Measurements from ENCODE around the gene SNED1.

DNA sequence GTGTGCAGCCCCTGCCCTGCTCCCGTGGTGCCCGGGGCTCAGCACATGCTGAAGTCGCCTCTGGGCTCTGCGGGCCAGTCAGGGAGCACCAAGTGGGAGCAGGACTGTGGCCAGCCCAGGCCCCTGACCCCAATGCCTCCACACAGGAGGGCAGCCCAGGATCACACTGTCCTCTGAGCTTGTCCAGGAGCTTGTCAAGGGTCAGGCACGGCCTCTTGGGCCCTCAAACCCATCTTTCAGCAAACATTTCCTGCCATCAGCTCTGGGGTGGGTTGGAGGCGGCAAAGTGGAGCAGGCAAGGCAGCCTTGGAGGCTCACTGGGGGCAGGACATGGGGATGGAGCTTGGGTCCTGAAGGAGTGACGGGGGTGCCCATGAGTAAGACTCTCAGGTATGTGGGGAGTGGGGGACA, 10.3 kb downstream of the SNED1 start:
- TF ChIP-seq ZNF549 (tag by site-specific recombination; IDR thresholded peaks at IDR 0.05): no peak
- TF ChIP-seq, protein P1, sequence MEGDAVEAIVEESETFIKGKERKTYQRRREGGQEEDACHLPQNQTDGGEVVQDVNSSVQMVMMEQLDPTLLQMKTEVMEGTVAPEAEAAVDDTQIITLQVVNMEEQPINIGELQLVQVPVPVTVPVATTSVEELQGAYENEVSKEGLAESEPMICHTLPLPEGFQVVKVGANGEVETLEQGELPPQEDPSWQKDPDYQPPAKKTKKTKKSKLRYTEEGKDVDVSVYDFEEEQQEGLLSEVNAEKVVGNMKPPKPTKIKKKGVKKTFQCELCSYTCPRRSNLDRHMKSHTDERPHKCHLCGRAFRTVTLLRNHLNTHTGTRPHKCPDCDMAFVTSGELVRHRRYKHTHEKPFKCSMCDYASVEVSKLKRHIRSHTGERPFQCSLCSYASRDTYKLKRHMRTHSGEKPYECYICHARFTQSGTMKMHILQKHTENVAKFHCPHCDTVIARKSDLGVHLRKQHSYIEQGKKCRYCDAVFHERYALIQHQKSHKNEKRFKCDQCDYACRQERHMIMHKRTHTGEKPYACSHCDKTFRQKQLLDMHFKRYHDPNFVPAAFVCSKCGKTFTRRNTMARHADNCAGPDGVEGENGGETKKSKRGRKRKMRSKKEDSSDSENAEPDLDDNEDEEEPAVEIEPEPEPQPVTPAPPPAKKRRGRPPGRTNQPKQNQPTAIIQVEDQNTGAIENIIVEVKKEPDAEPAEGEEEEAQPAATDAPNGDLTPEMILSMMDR (tag by site-specific recombination; IDR thresholded peaks at IDR 0.05): no peak
- TF ChIP-seq ZNF274 (IDR thresholded peaks at IDR 0.05; ENCODE audit: low read length): no peak
- TF ChIP-seq ZNF274 (tag by site-specific recombination; IDR thresholded peaks at IDR 0.05; ENCODE audit: borderline replicate concordance): no peak
- TF ChIP-seq, protein P2, sequence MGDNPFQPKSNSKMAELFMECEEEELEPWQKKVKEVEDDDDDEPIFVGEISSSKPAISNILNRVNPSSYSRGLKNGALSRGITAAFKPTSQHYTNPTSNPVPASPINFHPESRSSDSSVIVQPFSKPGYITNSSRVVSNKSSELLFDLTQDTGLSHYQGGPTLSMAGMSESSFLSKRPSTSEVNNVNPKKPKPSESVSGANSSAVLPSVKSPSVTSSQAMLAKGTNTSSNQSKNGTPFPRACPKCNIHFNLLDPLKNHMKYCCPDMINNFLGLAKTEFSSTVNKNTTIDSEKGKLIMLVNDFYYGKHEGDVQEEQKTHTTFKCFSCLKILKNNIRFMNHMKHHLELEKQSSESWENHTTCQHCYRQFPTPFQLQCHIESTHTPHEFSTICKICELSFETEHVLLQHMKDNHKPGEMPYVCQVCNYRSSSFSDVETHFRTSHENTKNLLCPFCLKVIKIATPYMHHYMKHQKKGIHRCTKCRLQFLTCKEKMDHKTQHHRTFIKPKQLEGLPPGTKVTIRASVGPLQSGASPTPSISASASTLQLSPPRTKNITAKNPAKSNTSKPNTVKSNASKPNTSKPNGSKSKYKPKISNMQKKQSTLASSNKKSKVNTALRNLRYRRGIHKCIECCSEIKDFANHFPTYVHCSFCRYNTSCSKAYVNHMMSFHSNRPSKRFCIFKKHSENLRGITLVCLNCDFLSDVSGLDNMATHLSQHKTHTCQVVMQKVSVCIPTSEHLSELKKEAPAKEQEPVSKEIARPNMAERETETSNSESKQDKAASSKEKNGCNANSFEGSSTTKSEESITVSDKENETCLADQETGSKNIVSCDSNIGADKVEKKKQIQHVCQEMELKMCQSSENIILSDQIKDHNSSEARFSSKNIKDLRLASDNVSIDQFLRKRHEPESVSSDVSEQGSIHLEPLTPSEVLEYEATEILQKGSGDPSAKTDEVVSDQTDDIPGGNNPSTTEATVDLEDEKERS (tag by site-specific recombination; IDR thresholded peaks at IDR 0.05): no peak
- no peak for TF ChIP-seq ZNF132 (tag by site-specific recombination; IDR thresholded peaks at IDR 0.05; ENCODE audit: borderline replicate concordance)
- no peak for TF ChIP-seq ZNF571 (tag by site-specific recombination; IDR thresholded peaks at IDR 0.05)
- TF ChIP-seq ZNF404 (tag by site-specific recombination; IDR thresholded peaks at IDR 0.05): no peak
- no peak for TF ChIP-seq ZNF626 (tag by site-specific recombination; IDR thresholded peaks at IDR 0.05)
- no peak for TF ChIP-seq ZNF660 (tag by site-specific recombination; IDR thresholded peaks at IDR 0.05)
- TF ChIP-seq ZNF777 (tag by site-specific recombination; IDR thresholded peaks at IDR 0.05; ENCODE audit: borderline replicate concordance): no peak
